SK-N-SH treated with all-trans-retinoic acid at 6 μM for 48 hours (cell line): ENCODE measurements around the gene OTUB1.

Experiments used
- ARNTL ChIP-seq: fragments of 450-650 bp; formaldehyde crosslinking; IDR thresholded peaks from 2 replicates; pipeline ENCODE4 v1.5.0; 2020; ENCODE audit warnings: low read depth, mild to moderate bottlenecking, moderate library complexity, borderline replicate concordance
- BACH2 ChIP-seq: fragments of 250-450 bp; sonication (Bioruptor Pico); IDR thresholded peaks from 2 replicates; pipeline ENCODE4 v1.9.0; 2021; ENCODE audit warnings: mild to moderate bottlenecking, borderline replicate concordance
- CREB5 ChIP-seq: fragments of 250-450 bp; sonication (Bioruptor Pico); IDR thresholded peaks from 2 replicates; pipeline ENCODE4 v1.5.1; 2020; ENCODE audit warnings: low read depth, mild to moderate bottlenecking, moderate library complexity
- CSDC2 ChIP-seq: fragments of 250-450 bp; sonication (Bioruptor Pico); IDR thresholded peaks from 2 replicates; pipeline ENCODE4 v1.5.0; 2020; ENCODE audit warnings: mild to moderate bottlenecking, moderate library complexity
- ISL1 ChIP-seq: fragments of 250-450 bp; sonication (Bioruptor Pico); IDR thresholded peaks from 2 replicates; pipeline ENCODE4 v2.1.2; 2022; ENCODE audit warnings: mild to moderate bottlenecking, moderate library complexity
- OSR1 ChIP-seq: fragments of 250-450 bp; sonication (Bioruptor Pico); IDR thresholded peaks from 2 replicates; pipeline ENCODE4 v1.8.0; 2022; ENCODE audit warnings: moderate library complexity, mild to moderate bottlenecking, inconsistent platforms
- PATZ1 ChIP-seq: fragments of 250-450 bp; sonication (Bioruptor Pico); IDR thresholded peaks from 2 replicates; pipeline ENCODE4 v1.8.0; 2020; ENCODE audit warnings: mild to moderate bottlenecking, moderate library complexity, borderline replicate concordance
- POU6F1 ChIP-seq: fragments of 250-450 bp; sonication (Bioruptor Pico); IDR thresholded peaks from 2 replicates; pipeline ENCODE4 v1.8.0; 2021; ENCODE audit warnings: low read depth, mild to moderate bottlenecking, moderate library complexity, borderline replicate concordance
- PPARA ChIP-seq: fragments of 250-450 bp; sonication (Bioruptor Pico); IDR thresholded peaks from 2 replicates; pipeline ENCODE4 v1.5.0; 2020; ENCODE audit warnings: mild to moderate bottlenecking, borderline replicate concordance
- RARB ChIP-seq: fragments of 250-450 bp; sonication (Bioruptor Pico); IDR thresholded peaks from 2 replicates; pipeline ENCODE4 v1.8.0; 2021; ENCODE audit warnings: mild to moderate bottlenecking, moderate library complexity
- TSHZ2 ChIP-seq: fragments of 250-450 bp; sonication (Bioruptor Pico); IDR thresholded peaks from 2 replicates; pipeline ENCODE4 v1.5.0; 2020; ENCODE audit warnings: mild to moderate bottlenecking, moderate library complexity
- ZFP3 ChIP-seq: fragments of 250-450 bp; sonication (Bioruptor Pico); IDR thresholded peaks from 2 replicates; pipeline ENCODE4 v1.5.0; 2020; ENCODE audit warnings: mild to moderate bottlenecking, moderate library complexity
- ZNF565 ChIP-seq: fragments of 450-650 bp; formaldehyde crosslinking; conservative IDR thresholded peaks from 2 replicates; pipeline ENCODE4 v1.5.0; 2020; ENCODE audit warnings: low read depth, mild to moderate bottlenecking, moderate library complexity

- TF ChIP-seq BACH2 (CRISPR knock-in tag) (no peak), RARB (CRISPR knock-in tag) (no peak), PPARA (CRISPR knock-in tag) (no peak), OSR1 (no peak), ZFP3 (no peak), POU6F1 (no peak), PATZ1 (CRISPR knock-in tag) (no peak), CSDC2 (CRISPR knock-in tag) (no peak), ARNTL (CRISPR knock-in tag) (no peak), ZNF565 (CRISPR knock-in tag) (no peak), CREB5 (CRISPR knock-in tag) (no peak), TSHZ2 (CRISPR knock-in tag) (no peak), ISL1 (CRISPR knock-in tag) (no peak)
These were observed 52.3 kb downstream of the OTUB1 start for GRCh38 chr11:64038500-64038899.
